ENCODE results near the gene CSF3. TPM values are rescaled to one million over a fixed set of nuclear protein-coding genes. Genes with fewer than 3 reads are reported as not detected.
A peak's percentile ranks its signal among the peaks of the same experiment; 100 is the strongest.

CSF3 gene
- total RNA-seq, 3 donors from 2014 or later (not counting 1 experiment from before 2014, with no cell fraction given) = not detected

DNA sequence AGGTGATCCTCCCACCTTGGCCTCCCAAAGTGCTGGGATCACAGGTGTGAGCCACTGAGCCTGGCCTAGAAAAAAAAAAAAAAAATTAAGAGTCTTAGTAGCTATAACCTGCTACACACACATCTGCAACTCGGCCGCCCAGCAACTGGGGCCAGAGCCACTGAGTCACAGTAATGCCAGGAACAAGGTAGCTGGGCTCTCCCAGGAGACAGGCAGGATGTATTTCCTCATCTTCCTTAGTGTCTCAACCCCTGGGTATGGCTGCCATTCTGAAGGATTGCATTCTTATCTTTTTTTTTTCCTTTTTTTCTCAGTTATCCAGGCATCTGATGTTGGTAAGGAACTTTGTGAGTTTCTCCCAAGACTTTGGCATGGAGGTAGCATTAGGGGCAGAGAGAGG is 41.7 kb upstream of the CSF3 start:
- DNase-seq (no peak), ATAC-seq (no peak)
- no peaks in the 10 kb centered on the region for H3K9me3 ChIP-seq (ENCODE audit: control insufficient read depth, insufficient read depth, low read length)
- Mint-ChIP-seq H3K4me1 (no peaks in the 10 kb centered on the region), H3K36me3 (no peaks in the 10 kb centered on the region), H3K27ac (no peak overlapping the region), H3K9me3 (no peaks in the 10 kb centered on the region), H3K27me3 (ENCODE audit: low read depth in 2 of 2) (peaks cover 27 to 36% of the 10 kb centered on the region in 2 donors), H3K4me3 (no peak overlapping the region)
- H3K27me3 ChIP-seq (ENCODE audit: control insufficient read depth, insufficient read depth, low read length) = no peaks in the 10 kb centered on the region
- no peaks in the 10 kb centered on the region for H3K36me3 ChIP-seq (ENCODE audit: control insufficient read depth, insufficient read depth, low read length)
- no peak overlapping the region for H3K27ac ChIP-seq (ENCODE audit: low read length)
- WGBS (ENCODE audit: insufficient coverage) = 85% methylated on average over 2 of the region's 2 CpGs
- no peak overlapping the region for H3K4me3 ChIP-seq (ENCODE audit: low read length)
- TF ChIP-seq CTCF (IDR thresholded peaks at IDR 0.05) = no peak
- H3K4me1 ChIP-seq (ENCODE audit: control insufficient read depth, insufficient read depth, low read length) = peaks cover 1% of the 10 kb centered on the region
- intact Hi-C loops (cut with micrococcal nuclease) = no loop called here

- Mint-ChIP-seq H3K9me3 (no peaks in the 10 kb centered on the region), H3K36me3 (no peaks in the 10 kb centered on the region), H3K4me1 (peaks cover 3 to 4% of the 10 kb centered on the region in 2 donors), H3K4me3 (no peak overlapping the region), H3K27ac (no peak overlapping the region), H3K27me3 (ENCODE audit: low read depth in 2 of 2) (peaks cover 23 to 31% of the 10 kb centered on the region in 2 donors)
- WGBS (ENCODE audit: insufficient coverage) = 78% methylated on average over 5 of the region's 5 CpGs
- Histone ChIP-seq H3K36me3 (ENCODE audit: control insufficient read depth, insufficient read depth, low read length) (no peaks in the 10 kb centered on the region), H3K9me3 (ENCODE audit: control insufficient read depth, insufficient read depth, low read length) (no peaks in the 10 kb centered on the region), H3K4me1 (ENCODE audit: control insufficient read depth, insufficient read depth, low read length) (no peaks in the 10 kb centered on the region), H3K4me3 (ENCODE audit: low read length) (no peak overlapping the region), H3K27me3 (ENCODE audit: control insufficient read depth, insufficient read depth, low read length) (no peaks in the 10 kb centered on the region), H3K27ac (ENCODE audit: low read length) (no peak overlapping the region)
- no peak for TF ChIP-seq CTCF (IDR thresholded peaks at IDR 0.05)
- ATAC-seq (no peak), DNase-seq (no peak)
- intact Hi-C loops (cut with micrococcal nuclease) = no loop called here
These were observed 40.8 kb upstream of the CSF3 start for GRCh38 chr17:39974433-39974832.

GRCh38 chr17:39975801-39976200 is 39.4 kb upstream of the CSF3 start:
- ATAC-seq = no peak
- H3K27me3 ChIP-seq (ENCODE audit: control insufficient read depth, insufficient read depth, low read length) = no peaks in the 10 kb centered on the region
- DNase-seq = no peak
- H3K4me3 ChIP-seq (ENCODE audit: low read length) = no peak overlapping the region
- Mint-ChIP-seq H3K4me3 (no peak overlapping the region), H3K9me3 (no peaks in the 10 kb centered on the region), H3K27me3 (ENCODE audit: low read depth in 2 of 2) (peaks cover 15 to 17% of the 10 kb centered on the region in 2 donors), H3K36me3 (no peaks in the 10 kb centered on the region), H3K4me1 (peaks cover 14% of the 10 kb centered on the region in 2 donors), H3K27ac (no peak overlapping the region)
- intact Hi-C loops (cut with micrococcal nuclease) = no loop called here
- no peak for TF ChIP-seq CTCF (IDR thresholded peaks at IDR 0.05)
- no peaks in the 10 kb centered on the region for H3K9me3 ChIP-seq (ENCODE audit: control insufficient read depth, insufficient read depth, low read length)
- H3K4me1 ChIP-seq (ENCODE audit: control insufficient read depth, insufficient read depth, low read length) = peaks cover 6% of the 10 kb centered on the region
- no peak overlapping the region for H3K27ac ChIP-seq (ENCODE audit: low read length)
- WGBS (ENCODE audit: insufficient coverage) = 88% methylated on average over 4 of the region's 4 CpGs
- H3K36me3 ChIP-seq (ENCODE audit: control insufficient read depth, insufficient read depth, low read length) = no peaks in the 10 kb centered on the region

DNA sequence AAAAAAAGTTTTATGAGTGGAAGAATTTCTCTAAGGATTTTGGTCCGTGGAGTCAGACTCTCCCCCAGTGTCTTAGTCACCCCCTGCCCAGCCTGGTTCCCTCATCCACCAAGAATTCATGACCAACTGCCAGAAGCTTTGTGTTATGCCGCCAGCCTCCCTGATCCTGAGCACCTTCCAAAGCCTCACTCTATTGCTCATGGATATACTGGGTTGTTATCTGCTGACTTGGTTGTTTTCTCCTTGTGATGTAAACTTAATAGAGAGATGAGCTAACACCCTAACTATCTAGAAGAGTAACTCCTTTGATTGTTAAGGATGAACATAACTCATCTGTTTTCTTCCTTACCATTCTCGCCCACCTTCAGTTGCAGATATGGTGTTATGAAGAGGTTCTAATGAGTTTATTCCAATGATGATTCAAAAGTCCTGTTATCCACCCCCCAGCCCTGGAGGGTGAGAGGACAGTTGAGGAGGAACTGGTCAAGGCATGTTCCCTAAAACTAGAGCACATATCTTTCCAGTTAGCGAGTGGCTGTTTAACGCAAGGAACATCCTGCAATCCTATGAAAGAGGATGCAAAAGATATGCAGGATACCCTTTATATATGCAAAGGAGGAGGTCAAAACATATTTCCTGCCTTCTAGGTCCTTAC is 36.1 kb upstream of the CSF3 start:
- 90% methylated on average over 4 of the region's 5 CpGs for WGBS (ENCODE audit: insufficient coverage)
- H3K27ac Mint-ChIP-seq = peak overlapping the region; percentile 99
- peaks cover 0 to 2% of the 10 kb centered on the region in 2 donors for H3K27me3 Mint-ChIP-seq (ENCODE audit: low read depth in 2 of 2)
- DNase-seq (no peak), ATAC-seq (no peak)
- Histone ChIP-seq H3K9me3 (ENCODE audit: control insufficient read depth, insufficient read depth, low read length) (no peaks in the 10 kb centered on the region), H3K4me1 (ENCODE audit: control insufficient read depth, insufficient read depth, low read length) (peaks cover 18% of the 10 kb centered on the region), H3K4me3 (ENCODE audit: low read length) (no peak overlapping the region), H3K27ac (ENCODE audit: low read length) (no peak overlapping the region), H3K27me3 (ENCODE audit: control insufficient read depth, insufficient read depth, low read length) (no peaks in the 10 kb centered on the region), H3K36me3 (ENCODE audit: control insufficient read depth, insufficient read depth, low read length) (peaks cover under 1% of the 10 kb centered on the region)
- intact Hi-C loops (cut with micrococcal nuclease) = no loop called here
- peak overlapping the region; percentile 98 for H3K4me3 Mint-ChIP-seq
- no peaks in the 10 kb centered on the region for H3K36me3 Mint-ChIP-seq
- H3K4me1 Mint-ChIP-seq = peaks cover 23 to 25% of the 10 kb centered on the region in 2 donors
- H3K9me3 Mint-ChIP-seq = no peaks in the 10 kb centered on the region
- TF ChIP-seq CTCF (IDR thresholded peaks at IDR 0.05) = no peak

All from natural killer cell (primary cell).